GM18505 (cell line): ENCODE measurements around the gene MAN1C1.
"Not testable (repeated sequence)": the region's sequence is repeated elsewhere in the genome, so short reads cannot be mapped to it uniquely, and the experiment has no call there.

Experiments used
- ATAC-seq: cut with Tn5 transposase; IDR thresholded peaks from one replicate; pipeline ENCODE4 v1.9.1; 2021; ENCODE audit not compliant: unreplicated experiment
- POLR2A ChIP-seq: IDR thresholded peaks from 4 replicates; pipeline ENCODE4 v1.6.1; 2011; ENCODE audit warnings: borderline replicate concordance; ENCODE audit not compliant: insufficient read depth, insufficient read length; ENCODE audit errors: extremely low read depth

The MAN1C1 gene

DNA sequence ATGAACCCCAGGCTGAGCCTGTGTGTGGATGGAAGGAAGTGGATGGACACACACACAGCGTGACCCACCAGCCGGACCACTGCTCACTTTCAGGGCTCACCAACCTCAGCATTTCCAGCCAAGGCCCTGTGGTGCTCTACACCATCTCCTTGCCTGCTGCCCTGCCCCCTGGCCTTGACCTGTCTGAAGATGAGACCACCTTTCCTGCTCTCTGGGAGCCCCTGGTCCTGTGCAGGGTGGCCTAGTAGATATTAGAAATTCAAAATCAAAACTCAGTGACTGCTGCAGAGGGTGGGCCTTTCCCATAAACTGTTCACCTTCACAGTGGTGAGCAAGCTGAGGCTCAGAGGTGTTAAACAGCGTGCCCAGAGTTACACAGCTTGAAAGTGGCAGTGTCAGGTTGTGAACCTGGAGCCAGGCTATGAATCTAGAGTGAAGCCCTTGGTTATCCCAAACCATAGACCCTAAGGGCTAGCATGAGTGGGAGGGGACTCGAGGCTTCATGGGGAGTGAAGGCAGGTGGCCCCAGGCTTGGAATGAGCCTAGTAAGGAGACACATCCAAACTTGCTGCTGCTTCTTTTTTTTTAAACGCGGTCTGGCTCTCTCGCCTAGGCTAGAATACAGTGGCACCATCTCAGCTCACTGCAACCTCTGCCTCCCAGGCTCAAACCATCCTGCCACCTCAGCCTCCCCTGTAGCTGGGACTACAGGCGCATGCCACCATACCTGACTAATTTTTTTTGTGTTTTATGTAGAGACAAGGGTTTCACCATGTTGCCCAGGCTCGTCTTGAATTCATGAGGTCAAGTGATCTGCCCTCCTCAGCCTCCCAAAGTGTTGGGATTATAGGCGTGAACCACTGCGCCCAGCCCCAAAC is 41.5 kb downstream of the MAN1C1 start:
- TF ChIP-seq POLR2A = no peak
- ATAC-seq = no peak

DNA sequence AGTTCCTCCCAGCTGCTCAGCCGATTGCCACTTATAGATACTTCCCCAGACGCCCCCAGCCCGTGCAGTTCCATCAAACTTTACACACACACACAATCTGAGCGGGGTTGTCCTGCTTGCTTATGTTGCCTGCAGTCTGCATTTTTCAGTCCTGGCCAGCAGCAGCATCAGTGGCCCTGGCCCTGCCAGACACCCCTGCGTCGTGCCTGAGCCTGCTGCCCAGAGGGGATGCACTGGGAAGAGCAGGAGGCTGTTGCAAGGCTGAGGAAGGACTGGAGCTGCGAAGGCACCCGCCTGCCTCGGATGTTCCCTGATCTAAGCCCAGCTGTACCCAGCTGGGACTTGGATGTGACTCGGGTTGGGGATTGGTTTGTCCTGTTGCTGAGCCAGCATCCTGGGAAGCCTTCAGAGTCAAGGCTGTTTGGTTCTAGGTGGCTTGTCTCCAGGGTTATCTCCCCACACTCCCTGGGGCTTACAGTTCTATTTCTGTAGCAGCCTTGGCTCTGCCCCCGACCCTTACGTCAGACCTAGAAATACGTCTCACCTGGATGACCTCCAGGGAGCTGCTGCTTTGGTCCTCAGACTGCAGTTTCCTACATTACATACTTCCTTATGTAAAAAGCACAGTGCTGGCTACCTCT is 42.3 kb downstream of the MAN1C1 start:
- no peak for ATAC-seq
- no peak for TF ChIP-seq POLR2A

DNA sequence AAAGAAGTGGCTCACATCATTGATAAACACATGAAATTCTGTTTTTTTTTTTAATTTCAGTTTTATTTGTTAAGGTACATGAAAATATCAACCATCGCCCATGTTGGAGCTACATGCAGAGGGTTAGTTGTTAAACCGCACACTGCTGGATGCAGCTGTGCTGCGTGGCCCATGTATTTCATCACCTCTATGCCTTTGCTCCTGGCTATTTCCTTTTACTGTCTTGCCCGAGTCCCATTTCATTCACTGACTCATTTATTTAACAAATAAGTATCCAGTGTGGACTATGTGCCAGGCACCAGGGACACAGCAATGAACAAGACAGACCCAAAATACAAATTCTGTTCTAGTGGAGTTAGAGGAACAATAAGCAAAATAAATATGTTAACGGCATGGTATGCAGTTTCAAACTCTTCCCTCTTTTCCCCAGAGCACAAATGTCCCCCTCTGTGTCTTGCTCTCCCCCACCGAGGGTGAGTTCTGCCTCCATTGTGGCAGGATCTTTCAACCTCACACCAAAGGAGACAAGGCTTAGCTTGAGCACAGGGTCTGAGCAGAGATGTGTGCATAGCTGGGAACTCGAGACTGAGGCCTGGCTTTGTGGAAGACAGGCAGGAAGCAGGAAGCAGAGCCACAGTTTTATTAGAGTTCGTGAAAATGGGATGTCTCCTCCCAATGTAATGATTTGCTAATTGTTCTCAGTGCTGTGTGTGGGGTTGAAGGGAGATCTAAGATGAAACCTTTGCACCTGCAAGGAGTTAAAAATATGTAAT is 44.6 kb downstream of the MAN1C1 start:
- no peak for ATAC-seq
- TF ChIP-seq POLR2A = no peak

DNA sequence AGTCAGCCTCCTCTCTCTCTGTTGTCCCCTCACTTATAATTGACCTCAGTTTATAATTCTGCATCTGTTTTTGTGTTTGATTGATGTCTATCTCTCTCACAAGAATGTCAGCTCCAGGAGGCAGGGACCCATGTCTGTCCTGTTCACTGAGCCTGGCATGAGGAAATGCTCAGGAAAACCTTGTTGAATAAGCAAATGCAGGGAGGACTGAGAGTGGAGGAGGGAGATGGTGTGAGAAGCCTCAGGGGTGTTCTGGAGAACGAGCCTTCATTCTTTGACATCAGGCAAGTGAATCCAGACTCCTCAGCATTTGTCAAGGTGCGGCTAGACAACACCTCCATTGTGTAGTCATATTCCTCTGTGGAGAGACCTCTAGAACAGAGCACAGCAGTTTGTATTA is 45.5 kb downstream of the MAN1C1 start:
- no peak for TF ChIP-seq POLR2A
- no peak for ATAC-seq

DNA sequence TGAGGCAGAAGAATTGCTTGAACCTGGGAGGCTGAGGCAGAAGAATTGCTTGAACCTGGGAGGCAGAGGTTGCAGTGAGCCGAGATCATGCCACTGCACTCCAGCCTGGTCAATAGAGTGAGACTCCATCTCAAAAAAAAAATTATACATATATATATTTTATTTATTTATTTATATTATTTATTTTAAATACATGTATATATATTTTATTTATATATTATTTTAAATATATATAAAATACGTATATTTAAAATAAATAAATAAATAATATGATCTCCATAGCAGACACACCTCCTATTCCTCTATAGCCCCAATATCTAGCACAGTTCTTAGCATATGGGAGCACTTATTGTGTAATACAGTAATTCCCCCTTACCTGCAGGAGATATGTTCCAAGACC is 46.4 kb downstream of the MAN1C1 start:
- ATAC-seq = not testable (repeated sequence)

DNA sequence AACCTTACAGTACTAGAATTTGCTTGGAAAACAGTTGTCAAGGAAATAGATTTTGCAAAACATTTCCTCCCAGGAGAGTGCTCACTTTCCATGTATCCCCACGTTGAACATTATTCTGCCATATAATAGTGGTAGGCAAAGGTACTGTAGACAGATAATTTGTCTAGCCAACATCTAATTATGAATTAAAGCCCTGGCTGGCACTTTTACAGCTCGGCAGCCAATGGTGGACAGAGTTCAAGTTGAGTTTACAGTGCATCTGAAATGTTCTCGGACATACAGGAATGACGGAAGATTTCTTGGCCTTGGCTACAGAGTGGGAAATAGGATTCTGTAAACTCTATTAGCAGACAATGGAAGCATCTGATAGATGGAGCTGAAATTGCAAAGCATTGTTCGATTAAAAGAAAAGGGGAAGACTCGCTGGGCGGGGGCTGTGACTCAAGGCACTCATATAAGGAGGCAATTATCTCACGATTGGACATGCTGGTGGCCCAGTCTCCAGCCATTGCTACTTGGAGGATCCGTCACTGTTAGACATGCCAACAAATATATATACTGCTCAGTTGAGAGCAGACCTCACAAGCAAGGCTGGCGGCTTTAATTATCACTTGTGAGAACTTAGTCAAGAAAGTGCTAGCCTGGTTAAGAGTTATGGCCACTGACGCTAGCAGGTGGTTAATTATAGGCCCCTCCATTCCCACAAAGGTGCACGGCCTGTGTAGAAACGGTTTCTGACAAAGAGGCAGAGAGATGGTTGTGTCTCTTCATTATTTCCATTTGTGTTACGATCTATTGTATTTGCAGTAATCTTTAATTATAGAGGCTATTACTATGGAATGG is 48.0 kb downstream of the MAN1C1 start:
- no peak for ATAC-seq
- no peak for TF ChIP-seq POLR2A

DNA sequence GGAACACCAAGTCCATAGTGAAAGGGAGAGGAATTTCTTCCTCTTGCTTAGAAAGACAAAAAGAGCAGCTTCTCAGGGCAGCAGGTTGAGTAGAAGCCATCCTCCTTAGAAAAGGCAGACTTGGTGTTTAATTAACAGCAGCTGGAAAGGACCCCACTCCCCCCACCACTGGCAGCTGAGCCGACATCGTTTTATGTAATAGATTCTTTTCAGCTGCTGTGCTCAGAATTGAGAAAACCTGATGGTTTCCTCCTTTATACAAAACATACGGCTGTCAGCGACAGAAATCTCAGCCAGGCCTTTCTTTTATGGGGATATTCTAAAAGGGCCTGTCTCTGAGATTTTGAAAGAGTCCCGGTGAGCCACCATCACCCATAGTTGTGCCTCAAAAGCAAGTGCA is 49.9 kb downstream of the MAN1C1 start:
- TF ChIP-seq POLR2A = no peak
- ATAC-seq = no peak

DNA sequence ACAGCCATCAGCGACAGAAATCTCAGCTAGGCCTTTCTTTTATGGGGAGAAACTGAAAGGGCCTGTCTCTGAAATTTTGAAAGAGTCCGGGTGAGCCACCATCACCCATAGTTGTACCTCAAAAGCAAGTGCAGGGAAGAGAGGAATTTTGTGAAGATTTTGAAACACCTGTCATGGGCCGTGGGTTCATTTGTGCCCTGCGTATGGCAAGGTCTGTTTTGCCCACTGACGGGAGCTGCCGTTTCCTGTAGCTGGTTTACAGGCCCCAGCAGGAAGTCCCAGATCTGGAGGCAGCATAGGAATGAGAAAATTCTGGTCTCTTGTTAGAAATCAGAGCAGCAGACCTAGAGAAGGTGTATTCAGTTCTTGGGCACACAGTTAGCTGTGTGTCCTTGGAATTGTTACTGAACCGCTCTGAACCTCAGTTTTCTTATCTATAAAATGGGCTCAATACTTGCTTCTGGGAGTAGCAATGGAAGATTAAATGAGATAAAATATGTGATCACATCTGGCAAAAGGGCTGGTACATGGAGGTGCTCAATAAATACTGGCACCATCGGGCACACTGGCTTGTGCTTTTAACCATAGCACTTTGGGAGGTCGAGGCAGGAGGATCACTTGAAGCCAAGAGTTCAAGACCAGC is 52.5 kb downstream of the MAN1C1 start:
- TF ChIP-seq POLR2A = no peak
- ATAC-seq = no peak

DNA sequence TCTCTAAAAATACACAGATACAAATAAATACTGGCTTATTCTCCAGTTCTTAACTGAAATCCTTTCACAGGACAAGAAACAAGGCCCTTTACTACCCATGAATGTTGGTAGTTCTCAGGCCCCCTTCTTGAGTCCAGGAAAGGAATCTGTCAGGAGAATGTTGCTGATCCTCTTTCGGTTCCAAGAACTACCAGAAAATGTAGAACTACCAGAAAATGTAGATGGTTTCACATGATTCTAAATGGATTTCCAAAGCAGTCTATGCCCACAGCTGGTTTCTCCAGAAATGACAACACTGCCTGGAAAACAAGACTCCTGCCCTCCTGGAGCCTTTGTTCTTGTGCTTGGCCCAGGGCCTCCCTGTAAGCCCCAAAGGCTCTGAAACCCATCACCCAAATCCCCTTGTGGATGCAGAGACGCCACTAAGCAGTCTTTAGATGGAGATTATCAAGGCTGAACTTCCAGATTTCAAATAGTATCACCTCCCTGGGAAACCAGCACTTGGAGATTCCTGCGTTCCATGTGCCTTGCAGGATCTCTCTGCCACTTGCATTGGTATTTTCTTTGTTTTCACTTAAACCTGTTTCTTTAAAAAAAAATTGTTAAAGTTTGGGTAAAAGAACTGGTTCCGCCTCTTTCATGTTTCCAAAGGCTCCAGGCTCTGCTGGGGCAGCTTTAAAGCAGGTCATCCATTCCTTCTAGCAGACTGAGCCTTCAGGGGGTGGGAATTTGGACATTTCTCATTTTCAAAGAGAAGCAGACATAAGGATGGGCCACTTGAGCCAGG is 53.4 kb downstream of the MAN1C1 start:
- no peak for ATAC-seq
- no peak for TF ChIP-seq POLR2A

DNA sequence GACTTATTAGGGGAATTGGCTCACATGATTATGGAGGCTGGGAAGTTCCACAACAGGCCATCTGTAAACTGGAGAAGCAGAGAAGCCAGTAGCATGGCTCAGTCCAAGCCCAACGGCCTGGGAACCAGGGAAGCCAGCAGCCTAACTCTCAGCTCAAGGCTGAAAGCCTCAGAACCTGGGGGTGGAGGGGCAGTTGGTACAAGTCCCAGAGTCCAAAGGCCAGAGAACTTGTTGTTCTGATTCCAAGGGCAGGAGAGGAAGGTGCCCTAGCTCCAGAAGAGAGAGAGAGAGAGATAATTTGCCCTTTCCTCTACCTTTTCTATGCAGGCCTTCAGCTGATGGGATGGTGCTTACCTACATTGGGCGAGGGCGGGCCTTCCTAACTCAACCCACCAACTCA is 55.3 kb downstream of the MAN1C1 start:
- no peak for ATAC-seq
- TF ChIP-seq POLR2A = no peak

DNA sequence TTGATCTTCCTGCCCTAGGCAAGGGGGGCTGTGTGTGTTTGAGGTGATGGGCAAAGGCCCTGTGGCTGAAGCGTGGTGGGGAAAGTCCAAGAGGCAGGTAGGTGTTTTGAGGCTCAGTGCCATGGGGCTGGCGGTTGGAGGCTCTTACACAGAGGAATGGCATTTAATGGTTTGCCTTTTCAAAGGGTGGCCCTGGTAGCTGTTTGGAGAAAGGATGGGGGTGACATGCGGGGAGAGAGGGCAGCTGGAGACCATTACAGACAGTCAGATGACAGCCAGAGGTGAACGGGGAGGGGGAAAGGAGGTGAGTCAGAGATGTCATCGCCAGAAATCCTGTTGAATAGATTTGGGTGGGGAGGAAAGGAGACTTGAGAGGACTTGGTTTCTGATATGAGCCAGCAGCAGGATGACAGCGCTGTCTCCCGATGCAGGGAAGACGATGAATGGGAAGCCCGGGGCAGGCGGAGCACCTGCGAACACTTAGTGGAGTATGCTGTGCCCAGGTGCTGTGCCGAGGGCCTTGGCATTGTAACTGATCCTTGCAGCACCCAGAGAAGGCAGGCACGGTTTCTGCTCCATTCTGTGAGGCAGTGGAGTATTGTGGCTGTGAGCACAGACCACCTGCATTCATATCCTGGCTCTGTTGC is 56.3 kb downstream of the MAN1C1 start:
- ATAC-seq = no peak
- no peak for TF ChIP-seq POLR2A
